ENCODE results near the gene HELLS.

DNA sequence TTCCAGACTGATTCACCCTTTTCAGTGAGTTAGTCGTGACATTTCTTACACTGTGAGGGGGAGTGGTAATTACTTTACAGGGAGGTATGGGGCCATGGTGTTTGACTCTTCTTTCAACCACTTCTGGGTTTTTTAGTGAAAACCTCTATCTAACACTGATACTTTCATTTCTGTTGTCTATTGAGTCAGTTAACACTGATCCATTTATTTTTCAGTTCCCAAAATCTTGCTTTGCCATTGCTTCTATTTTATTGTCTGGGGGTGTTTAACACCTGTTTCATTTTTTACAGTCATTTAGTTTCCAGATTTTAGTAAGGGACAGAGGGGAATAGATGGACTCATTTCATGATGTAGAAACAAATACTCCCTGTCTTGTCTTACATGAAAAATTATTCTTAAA, 61.5 kb downstream of the HELLS start:
- TF ChIP-seq, protein P1, sequence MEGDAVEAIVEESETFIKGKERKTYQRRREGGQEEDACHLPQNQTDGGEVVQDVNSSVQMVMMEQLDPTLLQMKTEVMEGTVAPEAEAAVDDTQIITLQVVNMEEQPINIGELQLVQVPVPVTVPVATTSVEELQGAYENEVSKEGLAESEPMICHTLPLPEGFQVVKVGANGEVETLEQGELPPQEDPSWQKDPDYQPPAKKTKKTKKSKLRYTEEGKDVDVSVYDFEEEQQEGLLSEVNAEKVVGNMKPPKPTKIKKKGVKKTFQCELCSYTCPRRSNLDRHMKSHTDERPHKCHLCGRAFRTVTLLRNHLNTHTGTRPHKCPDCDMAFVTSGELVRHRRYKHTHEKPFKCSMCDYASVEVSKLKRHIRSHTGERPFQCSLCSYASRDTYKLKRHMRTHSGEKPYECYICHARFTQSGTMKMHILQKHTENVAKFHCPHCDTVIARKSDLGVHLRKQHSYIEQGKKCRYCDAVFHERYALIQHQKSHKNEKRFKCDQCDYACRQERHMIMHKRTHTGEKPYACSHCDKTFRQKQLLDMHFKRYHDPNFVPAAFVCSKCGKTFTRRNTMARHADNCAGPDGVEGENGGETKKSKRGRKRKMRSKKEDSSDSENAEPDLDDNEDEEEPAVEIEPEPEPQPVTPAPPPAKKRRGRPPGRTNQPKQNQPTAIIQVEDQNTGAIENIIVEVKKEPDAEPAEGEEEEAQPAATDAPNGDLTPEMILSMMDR (IDR thresholded peaks at IDR 0.05) = no peak
- TF ChIP-seq POLR2A (IDR thresholded peaks at IDR 0.05) = no peak
